ENCODE results near the gene KCNMA1. TPM values are rescaled to one million over a fixed set of nuclear protein-coding genes. Genes with fewer than 3 reads are reported as not detected.

Gene KCNMA1
- total RNA-seq, 4 donors from 2014 or later: 10.1 to 32.6 (median 20.1) TPM

- no peak for ATAC-seq (ENCODE audit: low FRiP score)
- no peak for DNase-seq (ENCODE audit: low spot score)
Measured at GRCh38 chr10:77374189-77374656, 263.4 kb downstream of the KCNMA1 start.

GRCh38 chr10:77371848-77372799, 265.5 kb downstream of the KCNMA1 start:
- no peak for DNase-seq (ENCODE audit: low spot score)
- no peak for TF ChIP-seq CTCF (IDR thresholded peaks at IDR 0.05)
- ATAC-seq (ENCODE audit: low FRiP score): no peak

More at GRCh38 chr10:77374189-77374656, 263.4 kb downstream of the KCNMA1 start:
- no peak for TF ChIP-seq CTCF (IDR thresholded peaks at IDR 0.05)

GRCh38 chr10:77371421-77371820, 266.2 kb downstream of the KCNMA1 start:
- ATAC-seq (ENCODE audit: low FRiP score) (no peak), DNase-seq (ENCODE audit: low spot score) (no peak)
- TF ChIP-seq CTCF (IDR thresholded peaks at IDR 0.05): no peak

GRCh38 chr10:77368006-77368405, 269.6 kb downstream of the KCNMA1 start:
- no peak for ATAC-seq (ENCODE audit: low FRiP score)
- no peak for TF ChIP-seq CTCF (IDR thresholded peaks at IDR 0.05)
- DNase-seq (ENCODE audit: low spot score): no peak

- TF ChIP-seq CTCF (IDR thresholded peaks at IDR 0.05): no peak
- no peak for DNase-seq (ENCODE audit: low spot score)
- ATAC-seq (ENCODE audit: low FRiP score): no peak
Measured at GRCh38 chr10:77363210-77363609, 274.4 kb downstream of the KCNMA1 start.

GRCh38 chr10:77361831-77362230, 275.8 kb downstream of the KCNMA1 start:
- TF ChIP-seq CTCF (IDR thresholded peaks at IDR 0.05): no peak
- DNase-seq (ENCODE audit: low spot score) (no peak), ATAC-seq (ENCODE audit: low FRiP score) (no peak)

GRCh38 chr10:77361426-77361825, 276.2 kb downstream of the KCNMA1 start:
- no peak for ATAC-seq (ENCODE audit: low FRiP score)
- TF ChIP-seq CTCF (IDR thresholded peaks at IDR 0.05): no peak

More at GRCh38 chr10:77361426-77361825, 276.2 kb downstream of the KCNMA1 start:
- no peak for DNase-seq (ENCODE audit: low spot score)
